Sigmoid colon (tissue), 7 donors: ENCODE measurements around the gene ETFBKMT. TPM values are rescaled to one million over a fixed set of nuclear protein-coding genes. Genes with fewer than 3 reads are reported as not detected.

Source experiments
- DNase-seq: peaks from one replicate; pipeline ENCODE4 v3.0.0-alpha.2; 2019
- H3K27ac ChIP-seq, 4 donors: fragments of 200-600 bp; sonication (generic); one replicate each; pipeline ENCODE4 v1.5.1; 2016 to 2019; ENCODE audit warnings: mild to moderate bottlenecking in 1 of 4
- H3K27me3 ChIP-seq, 3 donors: fragments of 200-600 bp; sonication (generic); one replicate each; pipeline ENCODE4 v1.5.1; 2019; ENCODE audit warnings: mild to moderate bottlenecking in 1 of 3
- H3K36me3 ChIP-seq, 4 donors: fragments of 200-600 bp; sonication (generic); one replicate each; pipeline ENCODE4 v1.5.1; 2016 to 2019
- H3K4me1 ChIP-seq, 4 donors: fragments of 200-600 bp; sonication (generic); one replicate each; pipeline ENCODE4 v1.5.1; 2017 to 2019
- H3K4me3 ChIP-seq, 4 donors: fragments of 200-600 bp; sonication (generic); one replicate each; pipeline ENCODE4 v1.5.1; 2017 to 2019; ENCODE audit warnings: mild to moderate bottlenecking in 2 of 4, moderate library complexity in 1 of 4
- H3K9me3 ChIP-seq, 4 donors: fragments of 200-600 bp in 3 of 4; sonication (generic) in 3 of 4; one replicate each; pipeline versions ENCODE4 v1.5.1 to v1.6.1; 2013 to 2019
- EP300 ChIP-seq, 4 donors: sonication (generic); formaldehyde crosslinking; IDR thresholded peaks; one replicate each; pipeline ENCODE4 v1.6.1; 2017; ENCODE audit warnings: antibody characterized with exemption in 4 of 4
- POLR2A ChIP-seq, 2 donors: fragments of 450-650 bp; IDR thresholded peaks; one replicate each; pipeline ENCODE4 v1.6.1; 2016; ENCODE audit warnings: antibody characterized with exemption in 2 of 2, mild to moderate bottlenecking in 2 of 2, moderate library complexity in 2 of 2
- POLR2AphosphoS5 ChIP-seq, 4 donors: sonication (generic); formaldehyde crosslinking; IDR thresholded peaks; one replicate each; pipeline ENCODE4 v1.6.1; 2017; ENCODE audit warnings: antibody characterized with exemption in 4 of 4
- WGBS, 2 donors: extraction: QIAGEN DNeasy Blood & Tissue Kit; methylation state at CpG; one replicate each; pipeline ENCODE4 v1.1.7; 2013; 5-methylcytosine and 5-hydroxymethylcytosine counted together
- intact Hi-C: fragments of 100-400 bp; cut with DNase I; formaldehyde crosslinking; loops from one replicate; pipeline ENCODE4 v1.15.1; 2023
- polyA plus RNA-seq, 3 donors: library from polyadenylated mRNA; stranded (reverse); fragments of 200-250 nt; gene quantifications; one replicate each; pipeline ENCODE4 v1.2.3, GENCODE V29; 2013
- total RNA-seq, 4 donors: library from RNA; depleted of rRNA; stranded (reverse); fragments of >200 nt; gene quantifications; one replicate each; pipeline ENCODE4 v1.1.0, GENCODE V29; 2016
- TF ChIP-seq, protein P1 (sequence below), 4 experiments: fragments of 450-650 bp in 3 of 4; fragments of 200-600 bp in 1 of 4; IDR thresholded peaks; one replicate each; pipeline ENCODE4 v1.5.1; 2016 to 2019; ENCODE audit warnings: antibody characterized with exemption in 4 of 4, mild to moderate bottlenecking in 3 of 4, moderate library complexity in 2 of 4
- donor health status: healthy with polysubstance abuse.
- donor health status: Bipolar disorder and iron deficiency.
- donor health status: healthy.

The ETFBKMT gene
- total and polyA plus RNA-seq, 7 donors = 1.2 to 4.4 (median 2.5) TPM

GRCh38 chr12:31631023-31631724 is 28.3 kb upstream of the ETFBKMT start:
- Histone ChIP-seq H3K36me3 (no peaks in the 10 kb centered on the region), H3K4me3 (no peak overlapping the region), H3K9me3 (no peaks in the 10 kb centered on the region), H3K27ac (no peak overlapping the region), H3K27me3 (no peaks in the 10 kb centered on the region), H3K4me1 (peaks cover 0 to 18% (median 14%) of the 10 kb centered on the region in 4 donors)
- TF ChIP-seq POLR2A (IDR thresholded peaks at IDR 0.05) = no peak
- 86 to 88% methylated on average over 6 of the region's 6 CpGs for WGBS, 2 donors
- no peak for DNase-seq
- intact Hi-C loops = loop anchor here (10.0 kb wide), 1 partner anchor 356 kb away; no protein-coding TSS in a partner anchor

GRCh38 chr12:31631809-31632208 is 27.7 kb upstream of the ETFBKMT start:
- H3K4me3 ChIP-seq = no peak overlapping the region
- peaks cover 0 to 18% (median 14%) of the 10 kb centered on the region in 4 donors for H3K4me1 ChIP-seq
- TF ChIP-seq, protein P1, sequence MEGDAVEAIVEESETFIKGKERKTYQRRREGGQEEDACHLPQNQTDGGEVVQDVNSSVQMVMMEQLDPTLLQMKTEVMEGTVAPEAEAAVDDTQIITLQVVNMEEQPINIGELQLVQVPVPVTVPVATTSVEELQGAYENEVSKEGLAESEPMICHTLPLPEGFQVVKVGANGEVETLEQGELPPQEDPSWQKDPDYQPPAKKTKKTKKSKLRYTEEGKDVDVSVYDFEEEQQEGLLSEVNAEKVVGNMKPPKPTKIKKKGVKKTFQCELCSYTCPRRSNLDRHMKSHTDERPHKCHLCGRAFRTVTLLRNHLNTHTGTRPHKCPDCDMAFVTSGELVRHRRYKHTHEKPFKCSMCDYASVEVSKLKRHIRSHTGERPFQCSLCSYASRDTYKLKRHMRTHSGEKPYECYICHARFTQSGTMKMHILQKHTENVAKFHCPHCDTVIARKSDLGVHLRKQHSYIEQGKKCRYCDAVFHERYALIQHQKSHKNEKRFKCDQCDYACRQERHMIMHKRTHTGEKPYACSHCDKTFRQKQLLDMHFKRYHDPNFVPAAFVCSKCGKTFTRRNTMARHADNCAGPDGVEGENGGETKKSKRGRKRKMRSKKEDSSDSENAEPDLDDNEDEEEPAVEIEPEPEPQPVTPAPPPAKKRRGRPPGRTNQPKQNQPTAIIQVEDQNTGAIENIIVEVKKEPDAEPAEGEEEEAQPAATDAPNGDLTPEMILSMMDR (IDR thresholded peaks at IDR 0.05) = no peak
- TF ChIP-seq POLR2AphosphoS5 (IDR thresholded peaks at IDR 0.05) = no peak
- no peak for TF ChIP-seq POLR2A (IDR thresholded peaks at IDR 0.05)
- no peak for TF ChIP-seq EP300 (IDR thresholded peaks at IDR 0.05)
- no peak overlapping the region for H3K27ac ChIP-seq
- intact Hi-C loops = loop anchor here (10.0 kb wide), 1 partner anchor 357 kb away; no protein-coding TSS in a partner anchor
- no peaks in the 10 kb centered on the region for H3K36me3 ChIP-seq
- 82 to 91% methylated on average over 12 of the region's 12 CpGs for WGBS, 2 donors
- no peaks in the 10 kb centered on the region for H3K9me3 ChIP-seq
- no peaks in the 10 kb centered on the region for H3K27me3 ChIP-seq
- DNase-seq = no peak

GRCh38 chr12:31633464-31633863 is 26.0 kb upstream of the ETFBKMT start:
- no peaks in the 10 kb centered on the region for H3K9me3 ChIP-seq
- no peak for TF ChIP-seq POLR2A (IDR thresholded peaks at IDR 0.05)
- no peak overlapping the region for H3K27ac ChIP-seq
- peaks cover 0 to 18% (median 14%) of the 10 kb centered on the region in 4 donors for H3K4me1 ChIP-seq
- no peaks in the 10 kb centered on the region for H3K36me3 ChIP-seq
- no peak overlapping the region for H3K4me3 ChIP-seq
- H3K27me3 ChIP-seq = no peaks in the 10 kb centered on the region
- no peak for DNase-seq
- WGBS, 2 donors = 78 to 91% methylated on average over 4 of the region's 4 CpGs
- intact Hi-C loops = loop anchor here (10.0 kb wide), 1 partner anchor 359 kb away; no protein-coding TSS in a partner anchor

GRCh38 chr12:31634620-31635019 is 24.9 kb upstream of the ETFBKMT start:
- WGBS, 2 donors = 90 to 97% methylated on average over 1 of the region's 1 CpG
- Histone ChIP-seq H3K27me3 (no peaks in the 10 kb centered on the region), H3K9me3 (no peaks in the 10 kb centered on the region), H3K27ac (no peak overlapping the region), H3K4me1 (peaks cover 0 to 13% (median 11%) of the 10 kb centered on the region in 4 donors), H3K36me3 (no peaks in the 10 kb centered on the region), H3K4me3 (no peak overlapping the region)
- DNase-seq = no peak
- TF ChIP-seq POLR2AphosphoS5 (IDR thresholded peaks at IDR 0.05) (no peak), EP300 (IDR thresholded peaks at IDR 0.05) (no peak), POLR2A (IDR thresholded peaks at IDR 0.05) (no peak)
- TF ChIP-seq, protein P1 (IDR thresholded peaks at IDR 0.05) = no peak
- intact Hi-C loops = loop anchor here (10.0 kb wide), 1 partner anchor 360 kb away; no protein-coding TSS in a partner anchor

DNA sequence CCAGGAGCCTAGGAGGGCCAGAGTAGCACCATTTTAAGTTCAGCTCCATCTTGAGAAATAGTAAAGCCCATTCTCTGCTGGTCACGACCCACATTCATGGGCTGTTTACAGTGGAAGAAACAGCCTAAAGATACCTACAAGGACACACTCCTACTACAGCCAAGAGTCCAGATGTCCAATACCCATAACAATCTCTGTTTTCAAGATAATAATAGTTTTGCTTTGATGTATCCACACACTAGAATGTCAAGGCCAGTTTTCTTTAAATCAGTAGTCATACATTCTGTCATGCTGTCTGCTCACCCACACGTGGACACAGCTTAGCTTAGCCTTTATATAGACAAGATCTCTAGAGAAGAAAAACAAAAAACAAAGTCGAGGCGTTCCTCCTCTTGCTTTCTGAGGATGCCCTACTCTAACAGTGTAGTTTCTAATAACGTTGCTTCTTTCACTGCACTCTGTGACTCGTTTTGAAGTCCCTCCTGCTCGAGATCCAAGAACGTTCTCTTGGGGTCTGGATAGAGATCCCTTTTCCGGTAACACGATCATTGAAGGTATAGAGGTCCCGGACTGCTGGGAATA is 17.9 kb upstream of the ETFBKMT start:
- H3K4me3 ChIP-seq = no peak overlapping the region
- no peaks in the 10 kb centered on the region for H3K36me3 ChIP-seq
- intact Hi-C loops = no loop called here
- TF ChIP-seq POLR2A (IDR thresholded peaks at IDR 0.05) (no peak), POLR2AphosphoS5 (IDR thresholded peaks at IDR 0.05) (no peak), EP300 (IDR thresholded peaks at IDR 0.05) (no peak)
- TF ChIP-seq, protein P1 (IDR thresholded peaks at IDR 0.05) = no peak
- no peaks in the 10 kb centered on the region for H3K9me3 ChIP-seq
- no peak for DNase-seq
- H3K27me3 ChIP-seq = no peaks in the 10 kb centered on the region
- H3K4me1 ChIP-seq = no peaks in the 10 kb centered on the region
- no peak overlapping the region for H3K27ac ChIP-seq
- 78 to 86% methylated on average over 11 of the region's 11 CpGs for WGBS, 2 donors
